Nephron progenitor cell (in vitro differentiated cells): ENCODE measurements around the gene PEX5L.

Source experiments
- DNase-seq: peaks from one replicate; pipeline ENCODE4 v3.0.0; 2021
- H3K27ac Mint-ChIP-seq: 2 replicates; pipeline ENCODE4 v1.8.0; 2021; ENCODE audit warnings: mild to moderate bottlenecking, moderate library complexity, mixed read lengths
- H3K27me3 Mint-ChIP-seq: 2 replicates; pipeline ENCODE4 v1.8.0; 2021; ENCODE audit warnings: mild to moderate bottlenecking, low read depth, mixed read lengths; ENCODE audit not compliant: poor library complexity
- H3K36me3 Mint-ChIP-seq: 2 replicates; pipeline ENCODE4 v1.8.0; 2021; ENCODE audit warnings: low read depth, mixed read lengths
- H3K4me1 Mint-ChIP-seq: 2 replicates; pipeline ENCODE4 v1.8.0; 2021; ENCODE audit warnings: mixed read lengths
- H3K4me3 Mint-ChIP-seq: 2 replicates; pipeline ENCODE4 v1.8.0; 2021; ENCODE audit warnings: mild to moderate bottlenecking, moderate library complexity, mixed read lengths
- H3K9me3 Mint-ChIP-seq: 2 replicates; pipeline ENCODE4 v1.8.0; 2021; ENCODE audit warnings: mild to moderate bottlenecking, moderate library complexity, mixed read lengths
- TF ChIP-seq, protein P1 (sequence below): fragments of 200-600 bp; sonication (generic); IDR thresholded peaks from 2 replicates; pipeline ENCODE4 v1.5.0; 2021; ENCODE audit warnings: antibody characterized with exemption

PEX5L gene

DNA sequence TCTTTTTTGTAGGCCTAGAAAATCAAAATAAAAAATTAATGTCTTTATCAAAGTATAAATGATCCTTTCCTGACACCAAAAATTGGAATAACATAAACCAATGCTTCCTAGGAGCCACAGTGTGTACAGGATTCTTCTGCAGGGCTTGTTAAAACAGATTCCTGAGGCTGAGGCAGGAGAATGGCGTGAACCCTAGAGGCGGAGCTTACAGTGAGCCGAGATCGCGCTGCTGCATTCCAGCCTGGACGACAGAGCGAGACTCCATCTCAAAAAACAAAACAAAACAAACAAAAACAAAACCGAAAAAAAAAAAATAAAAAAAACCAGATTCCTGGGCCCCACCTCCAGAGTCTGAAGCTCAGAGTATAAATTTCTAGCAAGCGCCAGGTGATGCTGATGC lies 78.0 kb downstream of the PEX5L start:
- Mint-ChIP-seq H3K9me3 (no peaks in the 10 kb centered on the region), H3K27ac (no peak overlapping the region), H3K4me3 (no peak overlapping the region), H3K4me1 (peaks cover 34% of the 10 kb centered on the region), H3K36me3 (no peaks in the 10 kb centered on the region), H3K27me3 (peaks cover under 1% of the 10 kb centered on the region)
- no peak for DNase-seq
- TF ChIP-seq, protein P1, sequence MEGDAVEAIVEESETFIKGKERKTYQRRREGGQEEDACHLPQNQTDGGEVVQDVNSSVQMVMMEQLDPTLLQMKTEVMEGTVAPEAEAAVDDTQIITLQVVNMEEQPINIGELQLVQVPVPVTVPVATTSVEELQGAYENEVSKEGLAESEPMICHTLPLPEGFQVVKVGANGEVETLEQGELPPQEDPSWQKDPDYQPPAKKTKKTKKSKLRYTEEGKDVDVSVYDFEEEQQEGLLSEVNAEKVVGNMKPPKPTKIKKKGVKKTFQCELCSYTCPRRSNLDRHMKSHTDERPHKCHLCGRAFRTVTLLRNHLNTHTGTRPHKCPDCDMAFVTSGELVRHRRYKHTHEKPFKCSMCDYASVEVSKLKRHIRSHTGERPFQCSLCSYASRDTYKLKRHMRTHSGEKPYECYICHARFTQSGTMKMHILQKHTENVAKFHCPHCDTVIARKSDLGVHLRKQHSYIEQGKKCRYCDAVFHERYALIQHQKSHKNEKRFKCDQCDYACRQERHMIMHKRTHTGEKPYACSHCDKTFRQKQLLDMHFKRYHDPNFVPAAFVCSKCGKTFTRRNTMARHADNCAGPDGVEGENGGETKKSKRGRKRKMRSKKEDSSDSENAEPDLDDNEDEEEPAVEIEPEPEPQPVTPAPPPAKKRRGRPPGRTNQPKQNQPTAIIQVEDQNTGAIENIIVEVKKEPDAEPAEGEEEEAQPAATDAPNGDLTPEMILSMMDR: no peak

DNA sequence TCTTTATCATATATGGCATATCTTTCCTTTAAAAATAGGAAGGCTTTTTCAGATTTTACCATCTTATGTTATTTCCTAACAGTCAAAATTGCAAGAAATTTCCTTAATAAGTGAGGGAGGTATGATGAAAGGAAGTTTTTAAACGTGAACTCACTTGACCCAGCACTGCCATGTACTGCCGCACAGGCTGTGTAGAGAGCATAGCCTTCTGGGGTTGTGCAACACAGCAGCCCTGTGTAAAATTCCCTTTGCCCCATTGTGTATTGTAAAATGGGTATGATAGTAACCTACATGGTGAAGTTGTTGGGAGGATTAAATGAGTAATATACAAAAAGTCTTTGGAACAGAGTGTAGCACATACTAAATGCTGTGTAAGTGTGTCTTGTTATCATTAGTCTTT lies 78.6 kb downstream of the PEX5L start:
- TF ChIP-seq, protein P1: no peak
- no peak for DNase-seq

DNA sequence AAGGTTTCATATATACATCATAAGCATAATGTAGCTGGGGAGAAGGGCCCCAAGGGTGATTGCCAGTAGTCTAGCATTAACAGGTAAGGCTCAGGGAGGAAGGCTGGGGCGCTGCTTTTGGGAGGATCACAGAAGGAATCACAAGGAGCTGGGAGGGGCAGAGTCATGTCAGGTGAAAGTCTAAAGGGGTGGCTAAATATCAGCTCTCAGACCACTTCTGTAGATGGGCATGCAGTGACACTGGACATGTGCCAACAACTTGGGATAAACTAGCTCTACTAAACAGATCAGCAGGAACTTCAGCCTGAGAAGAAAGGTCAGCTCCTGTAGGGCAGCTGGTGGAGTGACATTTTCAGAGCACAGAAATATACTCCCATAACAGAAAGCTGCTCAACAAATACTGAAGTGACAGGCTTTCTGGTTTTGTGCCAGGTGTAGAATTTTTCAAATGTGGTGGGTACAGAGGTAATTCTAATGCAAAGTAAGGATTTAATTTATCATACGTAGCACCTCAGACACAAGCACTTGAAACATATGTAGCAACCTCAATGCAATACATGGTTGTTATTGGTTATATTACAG lies 79.4 kb downstream of the PEX5L start:
- Mint-ChIP-seq H3K36me3 (no peaks in the 10 kb centered on the region), H3K27me3 (peaks cover 4% of the 10 kb centered on the region), H3K27ac (no peak overlapping the region), H3K4me1 (peaks cover 28% of the 10 kb centered on the region), H3K9me3 (peaks cover 4% of the 10 kb centered on the region), H3K4me3 (no peak overlapping the region)
- no peak for DNase-seq
- TF ChIP-seq, protein P1: no peak

More for the DNA sequence above, 78.6 kb downstream of the PEX5L start:
- Mint-ChIP-seq H3K27ac (no peak overlapping the region), H3K27me3 (peaks cover 4% of the 10 kb centered on the region), H3K9me3 (no peaks in the 10 kb centered on the region), H3K4me3 (no peak overlapping the region), H3K36me3 (no peaks in the 10 kb centered on the region), H3K4me1 (peaks cover 36% of the 10 kb centered on the region)

DNA sequence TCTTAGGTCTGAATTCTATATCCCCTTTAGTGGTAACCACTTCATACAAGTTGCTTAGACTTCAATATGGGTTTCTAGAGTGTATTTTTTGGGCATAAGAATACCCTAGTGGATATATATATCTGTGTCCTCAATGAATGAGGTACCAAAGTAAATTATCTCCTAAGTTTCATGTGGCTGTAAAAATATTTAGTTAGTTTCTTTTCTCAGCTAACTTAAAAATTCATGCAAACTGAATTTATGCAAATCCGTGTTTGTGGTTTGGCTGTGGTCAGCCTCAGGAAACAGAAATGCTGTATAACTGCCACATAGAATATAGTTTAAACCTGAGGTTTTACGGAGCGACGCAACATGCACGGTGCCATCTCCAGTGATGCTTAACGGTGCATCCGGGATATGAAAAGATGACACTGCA lies 80.3 kb downstream of the PEX5L start:
- Mint-ChIP-seq H3K4me1 (peaks cover 19% of the 10 kb centered on the region), H3K9me3 (peaks cover 4% of the 10 kb centered on the region), H3K4me3 (no peak overlapping the region), H3K27me3 (peaks cover 4% of the 10 kb centered on the region), H3K27ac (no peak overlapping the region), H3K36me3 (no peaks in the 10 kb centered on the region)
- TF ChIP-seq, protein P1: no peak
- DNase-seq: no peak

DNA sequence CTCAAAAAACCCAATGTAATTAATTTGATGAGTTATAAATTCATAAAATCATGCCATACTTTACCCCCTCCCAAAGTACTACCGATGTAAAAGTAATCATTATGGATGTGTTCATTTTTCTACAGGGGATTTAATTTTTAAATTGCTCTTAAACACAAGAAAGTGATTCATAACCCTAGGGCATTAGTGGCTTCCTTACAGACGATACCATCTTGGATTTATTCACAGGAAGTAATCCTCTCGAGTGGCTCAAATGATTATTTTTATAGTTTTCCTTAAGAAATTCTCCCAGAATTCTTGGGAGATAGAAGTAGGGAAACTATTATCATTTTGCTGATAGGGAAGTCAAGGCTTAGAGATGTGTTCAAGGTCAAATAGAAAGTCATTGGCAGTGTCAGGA lies 80.9 kb downstream of the PEX5L start:
- TF ChIP-seq, protein P1: no peak
- H3K9me3 Mint-ChIP-seq: peaks cover 4% of the 10 kb centered on the region
- H3K27me3 Mint-ChIP-seq: peaks cover 4% of the 10 kb centered on the region
- peaks cover 13% of the 10 kb centered on the region for H3K4me1 Mint-ChIP-seq
- no peak overlapping the region for H3K4me3 Mint-ChIP-seq
- no peaks in the 10 kb centered on the region for H3K36me3 Mint-ChIP-seq
- DNase-seq: no peak
- no peak overlapping the region for H3K27ac Mint-ChIP-seq

DNA sequence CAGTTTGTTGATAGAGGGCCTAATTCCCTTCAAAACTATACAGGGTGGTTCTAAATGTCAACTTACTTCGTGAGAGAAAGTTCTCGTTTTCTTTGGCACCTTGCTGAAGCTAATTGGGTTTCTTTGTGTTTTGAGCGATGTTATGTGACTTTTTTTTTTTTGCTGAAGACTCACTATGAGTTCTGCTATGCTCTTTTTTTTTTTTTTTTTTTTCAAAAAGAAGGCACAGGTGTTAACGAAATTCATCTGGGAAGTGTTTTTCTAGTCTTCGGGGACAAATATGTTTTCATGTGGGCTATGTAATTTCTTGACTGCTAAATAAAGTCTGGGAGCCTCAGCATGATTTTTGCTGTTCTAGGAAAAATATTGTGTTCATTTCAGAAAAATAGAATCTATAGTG lies 81.5 kb downstream of the PEX5L start:
- DNase-seq: no peak
- no peak overlapping the region for H3K4me3 Mint-ChIP-seq
- H3K9me3 Mint-ChIP-seq: peaks cover 4% of the 10 kb centered on the region
- peaks cover 12% of the 10 kb centered on the region for H3K4me1 Mint-ChIP-seq
- no peak overlapping the region for H3K27ac Mint-ChIP-seq
- H3K27me3 Mint-ChIP-seq: peaks cover 4% of the 10 kb centered on the region
- no peaks in the 10 kb centered on the region for H3K36me3 Mint-ChIP-seq
- TF ChIP-seq, protein P1: no peak
